MM.1S (cell line): ENCODE measurements around the gene ARHGAP31.

ENCODE experiments used
- DNase-seq: peaks from one replicate; pipeline ENCODE4 v3.0.0-alpha.2; 2015
- H2AFZ ChIP-seq: fragments of 300-600 bp; sonication (generic); 2 replicates; pipeline ENCODE4 v1.6.0; 2016; ENCODE audit warnings: antibody characterized with exemption, low read length
- H3F3A ChIP-seq: fragments of 300-600 bp; sonication (generic); 2 replicates; pipeline ENCODE4 v1.6.1; 2016; ENCODE audit warnings: mild to moderate bottlenecking, antibody characterized with exemption, low read length, moderate library complexity, mixed read lengths; ENCODE audit not compliant: insufficient read depth
- H3K27ac ChIP-seq: fragments of 300-600 bp; sonication (generic); 2 replicates; pipeline ENCODE4 v1.5.1; 2016; ENCODE audit warnings: mild to moderate bottlenecking, low read length
- H3K27me3 ChIP-seq: fragments of 300-600 bp; sonication (generic); replicated peaks from 2 replicates; pipeline ENCODE4 v1.6.0; 2016; ENCODE audit warnings: low read length; ENCODE audit not compliant: insufficient read depth
- H3K36me3 ChIP-seq: fragments of 300-600 bp; sonication (generic); replicated peaks from 2 replicates; pipeline ENCODE4 v1.6.1; 2016; ENCODE audit warnings: mild to moderate bottlenecking, low read length, mixed read lengths; ENCODE audit not compliant: insufficient read depth
- H3K4me1 ChIP-seq: fragments of 300-600 bp; sonication (generic); 2 replicates; pipeline ENCODE4 v1.6.1; 2016; ENCODE audit warnings: low read length, mixed read lengths
- H3K4me2 ChIP-seq: fragments of 300-600 bp; sonication (generic); 2 replicates; pipeline ENCODE4 v1.6.0; 2016; ENCODE audit warnings: low read depth, low read length
- H3K4me3 ChIP-seq: fragments of 300-600 bp; sonication (generic); 2 replicates; pipeline ENCODE4 v1.5.1; 2016; ENCODE audit warnings: low read length, mixed read lengths
- H3K79me2 ChIP-seq: fragments of 300-600 bp; sonication (generic); 2 replicates; pipeline ENCODE4 v1.6.1; 2016; ENCODE audit warnings: mixed run types, low read length, mixed read lengths
- H3K9ac ChIP-seq: fragments of 300-600 bp; sonication (generic); 2 replicates; pipeline ENCODE4 v1.6.1; 2016; ENCODE audit warnings: low read length, mixed read lengths
- H3K9me2 ChIP-seq: fragments of 300-600 bp; sonication (generic); replicated peaks from 2 replicates; pipeline ENCODE4 v1.6.1; 2016; ENCODE audit warnings: mild to moderate bottlenecking, low read length, mixed read lengths; ENCODE audit not compliant: insufficient read depth
- H3K9me3 ChIP-seq: fragments of 300-600 bp; sonication (generic); replicated peaks from 2 replicates; pipeline ENCODE4 v1.6.1; 2016; ENCODE audit warnings: mild to moderate bottlenecking, low read length, mixed read lengths; ENCODE audit not compliant: insufficient read depth
- H4K20me1 ChIP-seq: fragments of 300-600 bp; sonication (generic); 2 replicates; pipeline ENCODE4 v1.6.1; 2016; ENCODE audit warnings: mild to moderate bottlenecking, low read length, moderate library complexity, mixed read lengths; ENCODE audit not compliant: insufficient read depth
- CTCF ChIP-seq: fragments of 300-600 bp; sonication (generic); IDR thresholded peaks from 2 replicates; pipeline ENCODE4 v1.5.1; 2016; ENCODE audit warnings: antibody characterized with exemption, low read length, mixed read lengths
- EZH2 ChIP-seq: fragments of 300-600 bp; sonication (generic); optimal IDR thresholded peaks from 2 replicates; pipeline ENCODE3; 2017; ENCODE audit warnings: low read depth, mild to moderate bottlenecking, antibody characterized with exemption, low read length, mixed read lengths
- EZH2phosphoT487 ChIP-seq: fragments of 300-600 bp; sonication (generic); IDR thresholded peaks from 2 replicates; pipeline ENCODE4 v1.6.1; 2018; ENCODE audit warnings: antibody characterized with exemption, low read length

ARHGAP31 gene

GRCh38 chr3:119295816-119296726, 1.9 kb downstream of the ARHGAP31 start:
- Histone ChIP-seq H3K4me3 (peak overlapping the region; percentile 83), H3K79me2 (peaks cover 48% of the 10 kb centered on the region), H3K9me3 (no peaks in the 10 kb centered on the region), H3K27ac (peak overlapping the region; percentile 3; the same call in 1 of the 2 replicates), H3F3A (peaks cover 36% of the 10 kb centered on the region), H3K9me2 (no peaks in the 10 kb centered on the region), H2AFZ (no peak overlapping the region), H4K20me1 (no peaks in the 10 kb centered on the region), H3K36me3 (no peaks in the 10 kb centered on the region), H3K4me2 (peak overlapping the region; percentile 94), H3K27me3 (no peaks in the 10 kb centered on the region), H3K9ac (peak overlapping the region; percentile 20; the same call in 1 of the 2 replicates), H3K4me1 (peaks cover 34% of the 10 kb centered on the region)
- TF ChIP-seq EZH2 (no peak), CTCF (no peak), EZH2phosphoT487 (no peak)
- no peak for DNase-seq

GRCh38 chr3:119296727-119297122, 2.5 kb downstream of the ARHGAP31 start:
- peaks cover 36% of the 10 kb centered on the region for H3F3A ChIP-seq
- H3K9ac ChIP-seq = no peak overlapping the region
- H2AFZ ChIP-seq = no peak overlapping the region
- no peaks in the 10 kb centered on the region for H3K9me2 ChIP-seq
- H3K27ac ChIP-seq = no peak overlapping the region
- peak overlapping the region; percentile 83; the same call in 1 of the 2 replicates for H3K4me3 ChIP-seq
- no peaks in the 10 kb centered on the region for H3K36me3 ChIP-seq
- DNase-seq = no peak
- TF ChIP-seq CTCF (no peak), EZH2phosphoT487 (no peak), EZH2 (no peak)
- no peaks in the 10 kb centered on the region for H3K27me3 ChIP-seq
- peaks cover 34% of the 10 kb centered on the region for H3K4me1 ChIP-seq
- H3K9me3 ChIP-seq = no peaks in the 10 kb centered on the region
- peaks cover 51% of the 10 kb centered on the region for H3K79me2 ChIP-seq
- peak overlapping the region; percentile 94 for H3K4me2 ChIP-seq
- H4K20me1 ChIP-seq = no peaks in the 10 kb centered on the region

- H3K4me2 ChIP-seq = peak overlapping the region; percentile 94; the same call in 1 of the 2 replicates
- TF ChIP-seq EZH2 (no peak), EZH2phosphoT487 (no peak), CTCF (no peak)
- H3K36me3 ChIP-seq = no peaks in the 10 kb centered on the region
- no peak overlapping the region for H3K9ac ChIP-seq
- no peak overlapping the region for H2AFZ ChIP-seq
- H3K4me1 ChIP-seq = peaks cover 33% of the 10 kb centered on the region
- no peak overlapping the region for H3K27ac ChIP-seq
- H3K4me3 ChIP-seq = no peak overlapping the region
- H3F3A ChIP-seq = peaks cover 34% of the 10 kb centered on the region
- no peaks in the 10 kb centered on the region for H3K9me2 ChIP-seq
- H4K20me1 ChIP-seq = no peaks in the 10 kb centered on the region
- H3K79me2 ChIP-seq = peaks cover 51% of the 10 kb centered on the region
- no peaks in the 10 kb centered on the region for H3K9me3 ChIP-seq
- DNase-seq = no peak
- no peaks in the 10 kb centered on the region for H3K27me3 ChIP-seq
Observed at GRCh38 chr3:119297169-119297568, 3.0 kb downstream of the ARHGAP31 start.
